Measurements from ENCODE around the gene AFDN. TPM values are rescaled to one million over a fixed set of nuclear protein-coding genes. Genes with fewer than 3 reads are reported as not detected.

AFDN gene
- total RNA-seq, 1 donor from 2014 or later = 102 TPM

GRCh38 chr6:167781066-167781767 lies 45.5 kb upstream of the AFDN start:
- intact Hi-C loops (cut with DNase I) = no loop called here
- no peak overlapping the region for H3K27ac ChIP-seq
- H3K9me3 ChIP-seq = no peaks in the 10 kb centered on the region
- no peaks in the 10 kb centered on the region for H3K4me1 ChIP-seq
- no peaks in the 10 kb centered on the region for H3K27me3 ChIP-seq
- DNase-seq (ENCODE audit: low spot score in 2 of 2) = peak in 1 of 2 donors; percentile 8
- TF ChIP-seq CTCF (IDR thresholded peaks at IDR 0.05) = no peak
- no peaks in the 10 kb centered on the region for H3K36me3 ChIP-seq
- no peak overlapping the region for H3K4me3 ChIP-seq

- Histone ChIP-seq H3K27ac (no peak overlapping the region), H3K36me3 (no peaks in the 10 kb centered on the region), H3K4me1 (no peaks in the 10 kb centered on the region), H3K4me3 (no peak overlapping the region), H3K9me3 (no peaks in the 10 kb centered on the region), H3K27me3 (no peaks in the 10 kb centered on the region)
- peak in 1 of 2 donors; percentile 48 for DNase-seq (ENCODE audit: low spot score in 2 of 2)
- TF ChIP-seq CTCF (IDR thresholded peaks at IDR 0.05) = no peak
- intact Hi-C loops (cut with DNase I) = no loop called here
These were observed 44.8 kb upstream of the AFDN start for GRCh38 chr6:167781868-167782267.

GRCh38 chr6:167782698-167783517 lies 43.8 kb upstream of the AFDN start:
- Histone ChIP-seq H3K9me3 (no peaks in the 10 kb centered on the region), H3K27me3 (no peaks in the 10 kb centered on the region), H3K4me1 (no peaks in the 10 kb centered on the region), H3K4me3 (no peak overlapping the region), H3K36me3 (no peaks in the 10 kb centered on the region), H3K27ac (no peak overlapping the region)
- no peak for TF ChIP-seq CTCF (IDR thresholded peaks at IDR 0.05)
- intact Hi-C loops (cut with DNase I) = no loop called here
- DNase-seq (ENCODE audit: low spot score in 2 of 2) = peak in 1 of 2 donors; percentile 11

GRCh38 chr6:167786853-167787675 lies 39.6 kb upstream of the AFDN start:
- TF ChIP-seq CTCF (IDR thresholded peaks at IDR 0.05) = no peak
- Histone ChIP-seq H3K4me1 (no peaks in the 10 kb centered on the region), H3K9me3 (no peaks in the 10 kb centered on the region), H3K4me3 (no peak overlapping the region), H3K36me3 (no peaks in the 10 kb centered on the region), H3K27me3 (no peaks in the 10 kb centered on the region), H3K27ac (no peak overlapping the region)
- intact Hi-C loops (cut with DNase I) = no loop called here
- DNase-seq (ENCODE audit: low spot score in 2 of 2) = peak in 1 of 2 donors; percentile 18

GRCh38 chr6:167787896-167788562 lies 38.7 kb upstream of the AFDN start:
- TF ChIP-seq CTCF (IDR thresholded peaks at IDR 0.05) = no peak
- H3K27me3 ChIP-seq = no peaks in the 10 kb centered on the region
- H3K4me1 ChIP-seq = no peaks in the 10 kb centered on the region
- H3K4me3 ChIP-seq = no peak overlapping the region
- H3K27ac ChIP-seq = no peak overlapping the region
- intact Hi-C loops (cut with DNase I) = no loop called here
- peak in 1 of 2 donors; percentile 25 for DNase-seq (ENCODE audit: low spot score in 2 of 2)
- H3K9me3 ChIP-seq = no peaks in the 10 kb centered on the region
- no peaks in the 10 kb centered on the region for H3K36me3 ChIP-seq

All from ascending aorta (tissue), 2 donors.